Endothelial cell of umbilical vein (primary cell): ENCODE data around the gene ZPBP2. TPM values are rescaled to one million over a fixed set of nuclear protein-coding genes. Genes with fewer than 3 reads are reported as not detected.

Experiments
- BruUV-seq: library from RNA; stranded (reverse); fragments of 400-500 nt; replicated peaks from 2 replicates; lab custom pipeline; 2021; lab: Mats Ljungman, UMichigan
- CTCF ChIA-PET: fragments of 300-600, 350-600 bp; sonication (Branson Sonifier 250); formaldehyde crosslinking; loops from one replicate; lab custom pipeline; 2021; ENCODE audit warnings: antibody characterized with exemption, inconsistent platforms; lab: Charles Lee
- POLR2A ChIA-PET: fragments of 300-600, 350-600 bp; sonication (Branson Sonifier 250); formaldehyde crosslinking; loops from one replicate; lab custom pipeline; 2021; ENCODE audit warnings: antibody characterized with exemption, inconsistent platforms; lab: Charles Lee
- DNase-seq: peaks from one replicate; pipeline ENCODE4 v3.0.0-alpha.2; 2011; ENCODE audit warnings: low read depth, low spot score
- FAIRE-seq: peaks from 2 replicates; lab custom pipeline; 2011; peaks lifted over from hg19 to GRCh38; lab: Jason Lieb, UNC
- H2AFZ ChIP-seq: 2 replicates; pipeline ENCODE4 v1.6.0; 2012; ENCODE audit warnings: low read depth, low read length, control low read depth, inconsistent platforms
- H3K27ac ChIP-seq: 2 replicates; pipeline ENCODE4 v1.5.1; 2011; ENCODE audit warnings: low read depth, mild to moderate bottlenecking, control low read depth, low read length, moderate library complexity; ENCODE audit not compliant: insufficient read depth
- H3K27me3 ChIP-seq, 2 experiments: 2 replicates each; pipeline versions ENCODE4 v1.6.0 to v1.6.1; 2011; ENCODE audit warnings: low read length in 2 of 2, mixed read lengths in 1 of 2; ENCODE audit not compliant: control insufficient read depth in 2 of 2, insufficient read depth in 2 of 2
- H3K36me3 ChIP-seq, 2 experiments: 2 replicates in 1 of 2; 3 replicates in 1 of 2; pipeline ENCODE4 v1.5.1; 2011; ENCODE audit warnings: low read length in 2 of 2, mild to moderate bottlenecking in 1 of 2, moderate library complexity in 1 of 2; ENCODE audit not compliant: control insufficient read depth in 2 of 2, insufficient read depth in 2 of 2; ENCODE audit errors: extremely low read depth in 1 of 2
- H3K4me1 ChIP-seq: 3 replicates; pipeline ENCODE4 v1.5.1; 2011; ENCODE audit warnings: mild to moderate bottlenecking, low read length; ENCODE audit not compliant: control insufficient read depth, insufficient read depth; ENCODE audit errors: extremely low read depth
- H3K4me2 ChIP-seq: 2 replicates; pipeline ENCODE4 v1.6.1; 2011; ENCODE audit warnings: low read length, control low read depth, mixed read lengths; ENCODE audit not compliant: insufficient read depth
- H3K4me3 ChIP-seq, 3 experiments: fragments of 200-600 bp in 1 of 3; sonication (generic), shearing (Covaris generic) in 1 of 3; replicated peaks in 1 of 3; 2 replicates each; pipeline ENCODE4 v1.5.1; 2011 to 2016; ENCODE audit warnings: control low read depth in 3 of 3, low read length in 3 of 3, mild to moderate bottlenecking in 2 of 3, inconsistent platforms in 1 of 3, low read depth in 1 of 3, moderate library complexity in 1 of 3; ENCODE audit not compliant: insufficient read depth in 1 of 3
- H3K79me2 ChIP-seq: 2 replicates; pipeline ENCODE4 v1.6.0; 2012; ENCODE audit warnings: low read length, inconsistent platforms; ENCODE audit not compliant: control insufficient read depth, insufficient read depth
- H3K9ac ChIP-seq: replicated peaks from 2 replicates; pipeline ENCODE3; 2011; ENCODE audit warnings: low read length, control low read depth; ENCODE audit not compliant: insufficient read depth; ENCODE audit errors: extremely low read depth
- H3K9me1 ChIP-seq: replicated peaks from 3 replicates; pipeline ENCODE4 v1.6.0; 2011; ENCODE audit warnings: mild to moderate bottlenecking, low read length; ENCODE audit not compliant: control insufficient read depth, insufficient read depth; ENCODE audit errors: extremely low read depth
- H3K9me3 ChIP-seq: replicated peaks from 2 replicates; pipeline ENCODE4 v1.5.1; 2012; ENCODE audit warnings: low read length, inconsistent platforms; ENCODE audit not compliant: control insufficient read depth, insufficient read depth
- H4K20me1 ChIP-seq: replicated peaks from 2 replicates; pipeline ENCODE3; 2011; ENCODE audit warnings: mild to moderate bottlenecking, low read length; ENCODE audit not compliant: control insufficient read depth, insufficient read depth; ENCODE audit errors: extremely low read depth
- CTCF ChIP-seq, 2 donors: IDR thresholded peaks; 1 replicate in 1 of 2; 2 replicates in 1 of 2; pipeline ENCODE4 v1.5.1; 2011; ENCODE audit warnings: low read length in 2 of 2, mild to moderate bottlenecking in 2 of 2, moderate library complexity in 2 of 2, control low read depth in 1 of 2, inconsistent platforms in 1 of 2, low read depth in 1 of 2; ENCODE audit not compliant: insufficient read depth in 1 of 2; ENCODE audit errors: extremely low read depth in 1 of 2
- EZH2 ChIP-seq: IDR thresholded peaks from 2 replicates; pipeline ENCODE4 v1.6.1; 2012; ENCODE audit warnings: borderline replicate concordance, low read depth, mild to moderate bottlenecking, moderate library complexity, low read length, inconsistent platforms; ENCODE audit not compliant: severe bottlenecking
- FOS ChIP-seq: IDR thresholded peaks from 2 replicates; pipeline ENCODE4 v1.6.1; 2011; ENCODE audit warnings: mild to moderate bottlenecking, low read length, moderate library complexity, borderline replicate concordance; ENCODE audit not compliant: insufficient read depth
- GATA2 ChIP-seq: IDR thresholded peaks from 2 replicates; pipeline ENCODE4 v1.7.0; 2011; ENCODE audit warnings: low read depth, mild to moderate bottlenecking, moderate library complexity, mixed read lengths, low read length; ENCODE audit not compliant: insufficient read length, insufficient read depth
- JUN ChIP-seq: IDR thresholded peaks from 2 replicates; pipeline ENCODE4 v1.6.1; 2011; ENCODE audit warnings: borderline replicate concordance, low read depth; ENCODE audit not compliant: insufficient read length, insufficient read depth
- MYC ChIP-seq: IDR thresholded peaks from one replicate; pipeline ENCODE4 v1.6.1; 2011; ENCODE audit warnings: mild to moderate bottlenecking, low read depth, low read length
- POLR2A ChIP-seq: IDR thresholded peaks from 2 replicates; pipeline ENCODE4 v1.6.1; 2012; ENCODE audit warnings: low read depth, mild to moderate bottlenecking, control low read depth, low read length
- POLR2AphosphoS5 ChIP-seq: IDR thresholded peaks from 2 replicates; pipeline ENCODE4 v1.6.1; 2012; ENCODE audit warnings: low read depth, mild to moderate bottlenecking, control low read depth, low read length, moderate library complexity; ENCODE audit not compliant: insufficient read depth
- dilution Hi-C: fragments of 300-500 bp; cut with MboI; formaldehyde crosslinking; loops from one replicate; pipeline ENCODE4 v1.15.0; 2019; ENCODE audit warnings: low sequenced_read_pairs; ENCODE audit not compliant: extremely low pct_ligation_motif_present
- intact Hi-C: fragments of 100-400 bp; cut with micrococcal nuclease; formaldehyde crosslinking; loops from one replicate; pipeline ENCODE4 v1.10.0; 2022
- polyA plus RNA-seq, 4 experiments: library from polyadenylated mRNA; depleted of rRNA in 3 of 4; stranded (reverse) in 3 of 4; unstranded in 1 of 4; fragments of >200 nt; gene quantifications; 2 replicates each; pipeline versions ENCODE4 v1.2.1 to v1.2.3, GENCODE V29; 2011 to 2012; ENCODE audit warnings: missing spikeins in 1 of 4
- total RNA-seq: library from RNA; stranded (reverse); gene quantifications from 2 replicates; pipeline ENCODE4 v1.2.3, GENCODE V29; 2021
- TF ChIP-seq, protein P1 (sequence below): IDR thresholded peaks from 2 replicates; pipeline ENCODE4 v1.6.1; 2011; ENCODE audit not compliant: insufficient read depth, insufficient read length

ZPBP2 gene
- total and polyA plus RNA-seq, 2 donors (not counting 3 experiments of a cell fraction or from before 2014, with no cell fraction given): not detected

DNA sequence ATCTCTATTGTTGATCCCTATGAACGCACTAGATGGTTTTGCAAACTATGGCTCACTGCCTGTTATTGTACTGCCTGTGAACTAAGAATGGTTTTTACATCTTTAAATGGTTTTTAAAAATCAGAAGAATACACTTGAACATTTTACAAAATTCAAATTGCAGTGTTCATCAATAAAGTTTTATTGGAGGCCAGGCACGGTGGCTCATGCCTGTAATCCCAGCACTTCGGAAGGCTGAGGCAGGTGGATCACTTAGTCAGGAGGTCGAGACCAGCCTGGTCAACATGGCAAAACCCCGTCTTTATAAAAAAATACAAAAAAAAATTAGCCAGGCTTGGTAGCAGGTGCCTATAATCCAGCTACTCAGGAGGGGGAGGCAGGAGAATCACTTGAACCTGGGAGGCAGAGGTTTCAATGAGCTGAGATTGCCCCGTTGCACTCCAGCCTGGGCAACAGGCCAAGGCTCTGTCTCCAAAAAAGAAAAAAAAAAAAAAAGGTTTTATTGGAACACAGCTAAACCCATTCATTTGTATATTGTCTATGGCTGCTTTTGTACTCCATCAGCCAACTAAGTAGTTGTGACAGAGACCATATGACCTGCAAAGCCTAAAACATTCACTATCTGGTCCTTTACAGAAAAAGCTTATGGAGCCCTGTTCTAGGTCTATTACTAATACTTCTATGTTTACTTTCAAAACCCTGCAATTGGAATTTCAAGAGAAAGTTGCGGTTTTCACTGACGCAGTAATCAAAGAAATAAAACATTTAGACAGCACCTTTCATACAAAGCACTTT lies 22.8 kb upstream of the ZPBP2 start:
- Histone ChIP-seq H3K36me3 (no peaks in the 10 kb centered on the region), H3K79me2 (no peaks in the 10 kb centered on the region), H3K9ac (no peak overlapping the region), H3K4me3 (no peak overlapping the region), H3K27me3 (peaks cover 20 to 37% of the 10 kb centered on the region in 2 experiments), H4K20me1 (no peaks in the 10 kb centered on the region), H3K4me2 (no peak overlapping the region), H2AFZ (no peak overlapping the region), H3K27ac (no peak overlapping the region), H3K9me3 (no peaks in the 10 kb centered on the region), H3K4me1 (no peaks in the 10 kb centered on the region), H3K9me1 (no peaks in the 10 kb centered on the region)
- intact Hi-C loops (no loop called here), dilution Hi-C loops (no loop called here)
- POLR2A ChIA-PET: interaction anchor here (0.7 kb wide), 1 partner anchor 256 kb away, joined by 7 read pairs; no protein-coding TSS in a partner anchor
- CTCF ChIA-PET: no interaction called here
- TF ChIP-seq MYC (no peak), POLR2A (no peak), POLR2AphosphoS5 (no peak), CTCF (IDR thresholded peaks at IDR 0.05; ENCODE audit: extremely low read depth in 1 of 2, insufficient read depth in 1 of 2, low read depth in 1 of 2, low read length in 2 of 2) (no peak), EZH2 (no peak), GATA2 (no peak), JUN (no peak), FOS (no peak)
- TF ChIP-seq, protein P1, sequence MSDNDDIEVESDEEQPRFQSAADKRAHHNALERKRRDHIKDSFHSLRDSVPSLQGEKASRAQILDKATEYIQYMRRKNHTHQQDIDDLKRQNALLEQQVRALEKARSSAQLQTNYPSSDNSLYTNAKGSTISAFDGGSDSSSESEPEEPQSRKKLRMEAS: no peak
- FAIRE-seq (no peak), DNase-seq (no peak)
- no TSS peak for BruUV-seq
